SK-N-SH (cell line): ENCODE results near the gene NPR1.

Experiments
- EZH2phosphoT487 ChIP-seq: fragments of 200-600 bp; sonication (generic); IDR thresholded peaks from 2 replicates; pipeline ENCODE4 v1.6.1; 2017; ENCODE audit warnings: low read depth, mixed run types, mild to moderate bottlenecking, antibody characterized with exemption, moderate library complexity, borderline replicate concordance
- FOXM1 ChIP-seq: IDR thresholded peaks from 2 replicates; pipeline ENCODE4 v1.4.0; 2012; ENCODE audit warnings: low read depth, mild to moderate bottlenecking
- POLR2AphosphoS5 ChIP-seq: IDR thresholded peaks from 2 replicates; pipeline ENCODE4 v1.6.1; 2012; ENCODE audit warnings: low read depth, low read length
- RCOR1 ChIP-seq: fragments of 150-350 bp; IDR thresholded peaks from 2 replicates; pipeline ENCODE4 v1.6.1; 2017; ENCODE audit warnings: antibody characterized with exemption, low read length
- RFX5 ChIP-seq: IDR thresholded peaks from 2 replicates; pipeline ENCODE4 v1.6.1; 2012; ENCODE audit warnings: mild to moderate bottlenecking, improper control_type of control experiment, low read length
- RXRA ChIP-seq: IDR thresholded peaks from 2 replicates; pipeline ENCODE4 v1.4.0; 2012; ENCODE audit warnings: low read depth, mild to moderate bottlenecking, borderline replicate concordance
- TAF1 ChIP-seq: IDR thresholded peaks from 2 replicates; pipeline ENCODE4 v1.6.1; 2012; ENCODE audit warnings: low read depth, mild to moderate bottlenecking, low read length, moderate library complexity, borderline replicate concordance
- TF ChIP-seq, protein P1 (sequence below): fragments of 200-600 bp; sonication (generic); IDR thresholded peaks from 2 replicates; pipeline ENCODE4 v1.6.1; 2017; ENCODE audit warnings: antibody characterized with exemption, mild to moderate bottlenecking, moderate library complexity
- TF ChIP-seq, protein P2 (sequence below): IDR thresholded peaks from 2 replicates; pipeline ENCODE4 v1.4.0; 2012; ENCODE audit warnings: low read depth, borderline replicate concordance

DNA sequence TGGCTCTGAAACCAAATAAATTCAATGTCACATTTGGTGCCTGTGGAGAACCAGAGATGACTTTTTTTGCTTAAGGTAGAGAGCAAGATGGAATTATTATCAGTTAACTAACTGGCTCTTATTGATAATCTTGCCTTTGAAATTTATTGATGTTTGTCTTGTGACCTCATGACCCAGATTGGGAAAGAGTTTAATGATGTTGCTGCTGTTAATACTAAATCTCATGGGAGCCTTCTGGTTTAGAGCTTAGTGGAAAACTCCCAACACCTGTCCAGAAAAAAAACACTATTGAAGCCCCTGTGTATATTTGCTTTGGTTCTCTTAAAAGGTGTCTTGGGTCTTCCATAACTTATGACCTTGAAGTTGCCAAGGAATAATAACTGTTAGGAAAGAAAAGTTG lies 34.7 kb upstream of the NPR1 start:
- TF ChIP-seq RXRA (no peak), EZH2phosphoT487 (no peak), TAF1 (no peak), RCOR1 (no peak), FOXM1 (no peak), RFX5 (no peak), POLR2AphosphoS5 (no peak)
- TF ChIP-seq, protein P1, sequence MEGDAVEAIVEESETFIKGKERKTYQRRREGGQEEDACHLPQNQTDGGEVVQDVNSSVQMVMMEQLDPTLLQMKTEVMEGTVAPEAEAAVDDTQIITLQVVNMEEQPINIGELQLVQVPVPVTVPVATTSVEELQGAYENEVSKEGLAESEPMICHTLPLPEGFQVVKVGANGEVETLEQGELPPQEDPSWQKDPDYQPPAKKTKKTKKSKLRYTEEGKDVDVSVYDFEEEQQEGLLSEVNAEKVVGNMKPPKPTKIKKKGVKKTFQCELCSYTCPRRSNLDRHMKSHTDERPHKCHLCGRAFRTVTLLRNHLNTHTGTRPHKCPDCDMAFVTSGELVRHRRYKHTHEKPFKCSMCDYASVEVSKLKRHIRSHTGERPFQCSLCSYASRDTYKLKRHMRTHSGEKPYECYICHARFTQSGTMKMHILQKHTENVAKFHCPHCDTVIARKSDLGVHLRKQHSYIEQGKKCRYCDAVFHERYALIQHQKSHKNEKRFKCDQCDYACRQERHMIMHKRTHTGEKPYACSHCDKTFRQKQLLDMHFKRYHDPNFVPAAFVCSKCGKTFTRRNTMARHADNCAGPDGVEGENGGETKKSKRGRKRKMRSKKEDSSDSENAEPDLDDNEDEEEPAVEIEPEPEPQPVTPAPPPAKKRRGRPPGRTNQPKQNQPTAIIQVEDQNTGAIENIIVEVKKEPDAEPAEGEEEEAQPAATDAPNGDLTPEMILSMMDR = no peak
- TF ChIP-seq, protein P2, sequence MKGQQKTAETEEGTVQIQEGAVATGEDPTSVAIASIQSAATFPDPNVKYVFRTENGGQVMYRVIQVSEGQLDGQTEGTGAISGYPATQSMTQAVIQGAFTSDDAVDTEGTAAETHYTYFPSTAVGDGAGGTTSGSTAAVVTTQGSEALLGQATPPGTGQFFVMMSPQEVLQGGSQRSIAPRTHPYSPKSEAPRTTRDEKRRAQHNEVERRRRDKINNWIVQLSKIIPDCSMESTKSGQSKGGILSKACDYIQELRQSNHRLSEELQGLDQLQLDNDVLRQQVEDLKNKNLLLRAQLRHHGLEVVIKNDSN = no peak
